NOMO-1 (cell line): ENCODE measurements around the gene PKHD1.

Experiments used
- DNase-seq, 2 experiments: peaks; one replicate each; lab custom pipeline; 2025; ENCODE audit not compliant: unreplicated experiment in 2 of 2; lab: John Stamatoyannopoulos, UW

PKHD1 gene

DNA sequence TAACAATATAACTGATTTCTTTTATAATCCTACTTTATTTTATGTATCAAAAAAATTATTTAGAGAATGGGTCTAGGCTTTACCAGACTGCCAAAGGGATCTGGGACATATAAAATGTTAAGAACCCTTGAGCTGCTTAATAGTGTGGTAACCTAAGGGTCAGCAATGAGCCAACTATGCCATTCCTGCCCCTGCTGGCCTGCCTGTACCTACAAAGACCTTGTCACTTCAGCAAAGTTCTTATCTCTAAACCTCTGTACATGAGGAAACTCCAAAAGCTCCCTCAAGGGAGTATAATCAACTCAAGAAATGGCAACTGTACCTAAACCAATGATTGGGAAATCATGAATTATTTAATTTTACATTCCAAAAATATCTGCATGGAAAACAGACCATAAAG, 266.9 kb downstream of the PKHD1 start:
- DNase-seq, result no peak

DNA sequence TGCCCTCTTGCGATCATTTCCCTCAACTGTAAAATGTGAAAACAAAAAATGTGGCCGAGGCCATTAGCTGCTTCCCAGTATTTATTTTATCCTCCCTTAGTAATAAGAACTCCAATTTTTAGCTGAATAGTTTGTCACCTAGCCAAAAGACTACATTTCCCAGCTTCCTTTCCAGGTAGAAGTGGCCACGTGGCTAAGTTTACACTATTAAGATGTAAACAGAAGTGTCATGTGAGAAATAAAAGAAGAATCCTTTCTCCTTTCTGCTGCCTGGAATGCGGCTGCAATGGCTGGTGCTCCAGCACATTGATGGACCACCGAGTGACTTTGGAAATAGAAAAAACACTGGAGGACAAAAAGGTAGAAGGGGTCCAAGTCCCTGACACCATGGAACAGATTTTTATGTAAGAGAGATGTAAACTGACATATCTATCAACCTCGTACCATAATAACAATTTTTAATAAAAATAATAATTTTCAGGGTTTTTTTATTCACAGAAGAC, 268.8 kb downstream of the PKHD1 start:
- DNase-seq, result no peak

DNA sequence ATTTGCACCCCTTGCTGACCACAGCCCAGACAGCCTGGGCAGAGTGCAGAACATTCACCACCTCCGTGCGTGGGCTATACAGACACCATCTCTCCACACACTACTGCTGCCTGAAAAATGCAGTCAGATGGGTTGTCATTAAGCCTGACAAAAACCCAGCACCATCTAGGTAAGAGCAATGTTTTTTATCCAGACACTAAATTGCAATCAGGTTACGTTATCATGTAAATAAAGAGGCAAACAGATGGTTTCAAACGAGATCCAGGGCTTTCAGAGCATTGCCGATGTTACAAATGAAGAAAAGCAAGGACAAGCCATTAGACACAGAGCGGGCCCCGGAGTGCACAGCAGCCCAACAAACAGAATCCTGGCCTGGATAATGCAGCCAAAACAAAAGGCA, 269.6 kb downstream of the PKHD1 start:
- DNase-seq, result no peak

- no peak for DNase-seq
These were observed 273.0 kb downstream of the PKHD1 start for GRCh38 chr6:51814418-51814817.

GRCh38 chr6:51813904-51814303, 273.5 kb downstream of the PKHD1 start:
- no peak for DNase-seq

- DNase-seq, result no peak
These were observed 275.2 kb downstream of the PKHD1 start for GRCh38 chr6:51812231-51812630.

- DNase-seq, result peak in 1 of 2 experiments; percentile 15
These were observed 281.9 kb downstream of the PKHD1 start for GRCh38 chr6:51805517-51805916.

DNA sequence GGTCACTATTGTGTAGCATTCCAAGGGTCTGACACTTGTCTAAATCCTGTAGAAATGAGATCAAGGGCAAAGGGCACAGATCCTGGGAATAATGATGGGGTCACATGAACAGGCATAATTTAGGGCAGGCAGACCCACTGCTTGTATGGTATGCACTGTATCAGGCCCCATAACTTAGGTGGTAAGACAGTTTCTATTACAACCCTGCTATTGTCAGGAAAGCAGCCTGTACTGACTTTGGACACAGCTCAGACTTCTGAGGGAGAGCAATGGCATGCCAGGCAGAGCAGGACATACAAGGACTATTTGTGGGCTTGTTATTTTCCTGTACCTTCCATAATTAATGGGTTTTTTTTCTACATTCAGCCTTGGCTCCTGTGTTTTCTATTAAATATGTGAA, 286.8 kb downstream of the PKHD1 start:
- DNase-seq, result no peak

GRCh38 chr6:51793393-51793792, 294.0 kb downstream of the PKHD1 start:
- no peak for DNase-seq

DNA sequence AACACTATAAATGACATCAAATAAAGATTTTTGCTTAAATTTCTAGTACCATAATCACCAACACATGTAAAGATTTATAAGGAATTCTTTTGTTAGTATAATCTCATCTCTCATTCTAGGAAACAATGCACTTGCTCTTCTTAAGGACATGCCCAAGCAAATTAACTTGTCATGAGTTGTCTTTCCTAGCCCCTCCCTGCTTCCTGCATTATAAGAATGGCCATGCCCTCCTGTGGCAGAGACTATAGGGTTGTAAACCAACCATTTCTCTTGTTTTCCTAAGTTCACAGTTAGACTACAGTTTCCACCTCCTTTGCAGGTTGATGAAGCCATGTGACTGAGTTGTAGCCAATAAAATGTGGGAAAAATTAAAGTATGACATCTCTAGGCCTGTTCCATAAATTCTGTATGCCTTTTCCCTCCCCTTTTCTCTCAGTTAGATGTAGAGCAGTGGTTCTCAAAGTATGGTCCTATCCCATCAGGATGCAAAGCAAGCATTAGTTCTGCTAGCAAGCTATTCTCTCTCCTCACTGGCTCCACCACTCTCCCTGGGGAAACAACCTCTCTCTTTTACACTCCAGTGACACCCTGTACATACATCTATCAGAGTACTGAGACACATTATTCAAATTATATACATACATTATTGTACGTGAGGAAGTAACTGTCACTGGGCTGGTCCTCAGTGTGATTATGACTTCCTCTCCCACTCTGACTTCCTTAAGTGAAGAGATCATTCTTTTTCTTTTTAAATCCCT, 295.0 kb downstream of the PKHD1 start:
- no peak for DNase-seq

DNA sequence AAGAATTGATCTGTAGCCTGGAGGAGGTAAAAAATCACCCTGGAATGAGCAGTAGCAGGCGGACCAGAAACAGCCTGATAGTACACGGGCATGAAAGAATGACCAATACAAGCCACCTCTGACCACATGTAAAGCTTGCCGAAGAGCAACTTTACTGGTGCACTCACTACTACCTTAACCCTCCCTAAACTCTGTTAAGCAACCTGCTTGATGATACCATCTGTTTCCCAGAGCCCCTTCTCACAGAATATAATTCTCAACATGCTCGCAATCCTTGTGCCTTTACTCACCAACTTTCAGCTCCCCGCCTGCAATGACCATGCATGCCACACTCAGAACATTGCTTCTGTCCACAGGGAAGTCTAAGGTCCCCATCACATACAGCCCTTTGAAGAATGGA, 296.5 kb downstream of the PKHD1 start:
- no peak for DNase-seq

- DNase-seq, result no peak
These were observed 299.3 kb downstream of the PKHD1 start for GRCh38 chr6:51788121-51788520.

- DNase-seq, result no peak
These were observed 308.7 kb downstream of the PKHD1 start for GRCh38 chr6:51778666-51779065.

DNA sequence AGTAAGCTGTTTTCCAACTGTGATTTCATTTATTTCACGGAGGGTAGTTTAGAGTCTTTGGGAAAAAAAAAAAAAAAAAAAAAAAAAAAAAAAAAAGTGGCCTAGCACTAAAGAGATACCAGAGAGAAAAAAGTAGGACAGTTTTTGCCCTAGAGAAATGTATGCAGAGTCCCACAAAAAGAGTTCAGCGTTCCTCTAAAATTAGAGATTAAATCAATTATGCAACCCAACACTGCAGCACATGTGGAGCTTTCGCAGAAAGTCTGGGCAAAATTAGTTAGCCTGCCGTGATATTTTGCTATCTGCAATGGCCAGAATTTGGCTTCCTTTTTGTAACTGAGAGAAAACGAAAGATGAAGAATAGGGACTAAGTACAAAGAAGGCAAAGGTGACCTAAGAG, 309.8 kb downstream of the PKHD1 start:
- DNase-seq, result no peak

- DNase-seq, result no peak
These were observed 311.2 kb downstream of the PKHD1 start for GRCh38 chr6:51775942-51776860.

- no peak for DNase-seq
These were observed 319.3 kb downstream of the PKHD1 start for GRCh38 chr6:51768087-51768486.

- no peak for DNase-seq
These were observed 322.2 kb downstream of the PKHD1 start for GRCh38 chr6:51765230-51765629.

DNA sequence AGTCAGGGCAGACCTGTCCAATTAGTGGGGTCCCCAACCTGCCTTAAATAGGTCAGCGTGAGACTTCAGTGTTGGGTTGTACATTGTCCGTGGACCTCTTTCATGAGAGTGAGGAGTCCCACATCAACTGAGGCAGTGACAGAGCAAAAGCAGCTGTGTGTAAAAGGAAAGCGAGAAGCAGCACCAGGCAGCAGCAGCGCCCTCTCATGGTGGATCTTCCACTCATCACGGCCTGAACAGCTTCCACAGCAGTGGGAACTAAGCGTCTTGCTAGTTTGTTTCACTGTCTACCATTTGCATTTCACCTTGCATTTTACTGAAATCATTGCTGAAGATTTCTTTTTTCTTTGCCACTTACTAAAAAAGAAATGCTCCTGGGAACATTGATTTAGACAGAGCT, 333.8 kb downstream of the PKHD1 start:
- no peak for DNase-seq

DNA sequence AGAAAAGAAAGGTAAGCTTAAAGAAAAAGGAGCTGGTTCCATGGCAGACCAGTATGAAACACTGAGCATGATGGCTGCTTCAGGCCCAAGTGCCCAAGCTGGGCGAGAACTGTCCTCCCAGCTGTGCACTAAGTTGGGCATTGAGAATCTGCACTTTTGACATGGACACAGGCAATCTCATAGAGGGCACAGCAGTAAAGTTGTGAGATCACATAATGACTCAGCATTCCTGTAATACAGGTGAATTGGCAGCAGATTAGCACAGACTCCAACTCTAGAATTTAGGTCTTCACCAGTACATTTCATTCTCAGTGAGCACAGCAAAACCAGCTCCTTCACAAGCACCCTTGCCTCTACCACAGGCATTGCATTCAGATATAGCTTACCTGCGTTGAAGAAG, 343.4 kb downstream of the PKHD1 start:
- no peak for DNase-seq

DNA sequence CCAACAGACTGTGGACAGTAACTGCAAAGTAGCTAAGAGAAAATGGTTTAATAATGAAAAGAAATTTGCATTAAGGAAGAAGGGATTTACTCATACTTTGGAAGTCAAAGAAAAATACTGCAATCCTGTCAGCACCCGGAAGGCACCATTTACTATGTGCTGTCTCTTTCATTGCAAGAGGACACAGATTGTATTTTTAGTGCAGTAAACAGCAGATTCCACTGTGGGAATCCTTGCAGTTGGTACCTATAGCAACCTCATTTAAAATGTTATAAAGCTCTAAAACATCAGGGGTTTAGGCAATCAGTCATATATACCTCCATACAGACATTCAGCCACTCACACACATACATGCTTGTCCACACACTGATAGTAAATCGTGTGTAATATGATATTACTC, 346.8 kb downstream of the PKHD1 start:
- DNase-seq, result no peak

GRCh38 chr6:51738614-51739013, 348.8 kb downstream of the PKHD1 start:
- no peak for DNase-seq
